SK-N-MC (cell line): ENCODE measurements around the gene GRK6.

Experiments
- EZH2 ChIP-seq: fragments of 200-600 bp; sonication (generic); IDR thresholded peaks from one replicate; pipeline ENCODE4 v1.6.1; 2017; ENCODE audit warnings: antibody characterized with exemption
- FOXP2 ChIP-seq: optimal IDR thresholded peaks from 2 replicates; pipeline ENCODE3; 2011; ENCODE audit warnings: mild to moderate bottlenecking, moderate library complexity; ENCODE audit not compliant: insufficient read depth; ENCODE audit errors: extremely low read length, control extremely low read depth
- POLR2AphosphoS5 ChIP-seq: IDR thresholded peaks from 2 replicates; pipeline ENCODE4 v1.6.1; 2012; ENCODE audit warnings: mild to moderate bottlenecking, low read depth, low read length, borderline replicate concordance

GRCh38 chr5:177474846-177475562 is 48.5 kb downstream of the GRK6 start:
- TF ChIP-seq EZH2: no peak
- no peak for TF ChIP-seq POLR2AphosphoS5
- no peak for TF ChIP-seq FOXP2
